ENCODE data around the gene INF2. TPM values are rescaled to one million over a fixed set of nuclear protein-coding genes. Genes with fewer than 3 reads are reported as not detected.

Gene INF2
- polyA plus RNA-seq, 1 donor (not counting 4 experiments of a cell fraction or from before 2014, with no cell fraction given): 22.6 TPM

GRCh38 chr14:104765517-104765916 lies 76.1 kb downstream of the INF2 start:
- Histone ChIP-seq H2AFZ (ENCODE audit: control insufficient read depth, low read length) (no peak overlapping the region), H4K20me1 (ENCODE audit: control insufficient read depth, extremely low read depth, insufficient read depth, low read length) (no peaks in the 10 kb centered on the region), H3K27ac (ENCODE audit: control insufficient read depth, insufficient read depth, low read length) (no peak overlapping the region), H3K36me3 (ENCODE audit: control insufficient read depth in 2 of 2, extremely low read depth in 1 of 2, insufficient read depth in 2 of 2, low read length in 2 of 2) (peaks cover 0 to 1% of the 10 kb centered on the region in 2 experiments), H3K79me2 (ENCODE audit: control insufficient read depth, insufficient read depth, low read length) (no peaks in the 10 kb centered on the region), H3K9ac (ENCODE audit: control insufficient read depth, extremely low read depth, insufficient read depth, low read length) (no peak overlapping the region), H3K4me2 (ENCODE audit: control insufficient read depth, extremely low read depth, insufficient read depth, low read depth, low read length) (no peak overlapping the region), H3K9me1 (ENCODE audit: control insufficient read depth, extremely low read depth, insufficient read depth, low read length) (no peaks in the 10 kb centered on the region), H3K9me3 (ENCODE audit: control insufficient read depth, low read depth, low read length) (no peaks in the 10 kb centered on the region), H3K27me3 (ENCODE audit: control insufficient read depth, extremely low read depth, insufficient read depth, low read length) (no peaks in the 10 kb centered on the region), H3K4me1 (ENCODE audit: control insufficient read depth, extremely low read depth, insufficient read depth, low read length) (no peaks in the 10 kb centered on the region), H3K4me3 (ENCODE audit: control insufficient read depth in 2 of 3, extremely low read depth in 1 of 3, insufficient read depth in 2 of 3, low read depth in 1 of 3, low read length in 3 of 3) (no peak overlapping the region)
- no peak for TF ChIP-seq EZH2 (IDR thresholded peaks at IDR 0.05; ENCODE audit: low read length)
- TF ChIP-seq CTCF (optimal IDR thresholded peaks at IDR 0.05 in 1 of 3, IDR thresholded peaks at IDR 0.05 in 1 of 3, conservative IDR thresholded peaks at IDR 0.05 in 1 of 3; ENCODE audit: extremely low read depth in 1 of 3, insufficient read depth in 2 of 3, low read length in 3 of 3): no peak
- DNase-seq (ENCODE audit: low read depth, low spot score): no peak
- dilution Hi-C loops (cut with MboI; ENCODE audit: extremely low pct_ligation_motif_present, low sequenced_read_pairs): no loop called here
- no peak for FAIRE-seq

GRCh38 chr14:104766256-104766862 lies 76.9 kb downstream of the INF2 start:
- dilution Hi-C loops (cut with MboI; ENCODE audit: extremely low pct_ligation_motif_present, low sequenced_read_pairs): no loop called here
- H3K9ac ChIP-seq (ENCODE audit: control insufficient read depth, extremely low read depth, insufficient read depth, low read length): no peak overlapping the region

More at GRCh38 chr14:104766256-104766862, 76.9 kb downstream of the INF2 start:
- no peak overlapping the region for H3K27ac ChIP-seq (ENCODE audit: control insufficient read depth, insufficient read depth, low read length)
- TF ChIP-seq EZH2 (IDR thresholded peaks at IDR 0.05; ENCODE audit: low read length): no peak
- TF ChIP-seq CTCF (optimal IDR thresholded peaks at IDR 0.05 in 1 of 3, IDR thresholded peaks at IDR 0.05 in 1 of 3, conservative IDR thresholded peaks at IDR 0.05 in 1 of 3; ENCODE audit: extremely low read depth in 1 of 3, insufficient read depth in 2 of 3, low read length in 3 of 3): no peak
- no peak for DNase-seq (ENCODE audit: low read depth, low spot score)
- H3K4me1 ChIP-seq (ENCODE audit: control insufficient read depth, extremely low read depth, insufficient read depth, low read length): no peaks in the 10 kb centered on the region
- H4K20me1 ChIP-seq (ENCODE audit: control insufficient read depth, extremely low read depth, insufficient read depth, low read length): no peaks in the 10 kb centered on the region
- no peak overlapping the region for H3K4me3 ChIP-seq (ENCODE audit: control insufficient read depth in 2 of 3, extremely low read depth in 1 of 3, insufficient read depth in 2 of 3, low read depth in 1 of 3, low read length in 3 of 3)
- no peaks in the 10 kb centered on the region for H3K79me2 ChIP-seq (ENCODE audit: control insufficient read depth, insufficient read depth, low read length)
- no peak overlapping the region for H3K4me2 ChIP-seq (ENCODE audit: control insufficient read depth, extremely low read depth, insufficient read depth, low read depth, low read length)
- no peak for FAIRE-seq
- no peaks in the 10 kb centered on the region for H3K9me1 ChIP-seq (ENCODE audit: control insufficient read depth, extremely low read depth, insufficient read depth, low read length)
- no peak overlapping the region for H2AFZ ChIP-seq (ENCODE audit: control insufficient read depth, low read length)
- H3K27me3 ChIP-seq (ENCODE audit: control insufficient read depth, extremely low read depth, insufficient read depth, low read length): no peaks in the 10 kb centered on the region
- peaks cover 5 to 7% of the 10 kb centered on the region in 2 experiments for H3K36me3 ChIP-seq (ENCODE audit: control insufficient read depth in 2 of 2, extremely low read depth in 1 of 2, insufficient read depth in 2 of 2, low read length in 2 of 2)
- H3K9me3 ChIP-seq (ENCODE audit: control insufficient read depth, low read depth, low read length): no peaks in the 10 kb centered on the region

All from keratinocyte (primary cell).